Measurements from ENCODE around the gene MALL. TPM values are rescaled to one million over a fixed set of nuclear protein-coding genes. Genes with fewer than 3 reads are reported as not detected.

Gene MALL
- polyA plus RNA-seq, 2 of the 4 experiments (the other 2 are of a cell fraction): 77.8 to 123 TPM

GRCh38 chr2:110134025-110134424, 18.4 kb upstream of the MALL start:
- H3K9me3 ChIP-seq: 0 out of 3 replicates have a peak, but pooled peaks cover 12% of the 10 kb centered on the region
- H3K27ac ChIP-seq: no peak overlapping the region
- POLR2A ChIA-PET: no interaction called here
- TF ChIP-seq PBX3 (IDR thresholded peaks at IDR 0.05): no peak
- no peak for TF ChIP-seq NFE2L2 (conservative IDR thresholded peaks at IDR 0.05; ENCODE audit: low read length)
- no peak for TF ChIP-seq SMC3 (IDR thresholded peaks at IDR 0.05)
- TF ChIP-seq REST (IDR thresholded peaks at IDR 0.05): no peak
- no peak for TF ChIP-seq HMGXB4 (CRISPR knock-in tag; IDR thresholded peaks at IDR 0.05; ENCODE audit: borderline replicate concordance)
- no peak for TF ChIP-seq KDM1A (IDR thresholded peaks at IDR 0.05; ENCODE audit: low read depth)
- no peak for TF ChIP-seq ZNF302 (CRISPR knock-in tag; IDR thresholded peaks at IDR 0.05)
- no peak for TF ChIP-seq HOXB13 (CRISPR knock-in tag; IDR thresholded peaks at IDR 0.05; ENCODE audit: low read depth)
- TF ChIP-seq ZFP36 (IDR thresholded peaks at IDR 0.05; ENCODE audit: borderline replicate concordance, partially characterized antibody): no peak
- no peak for TF ChIP-seq MAZ (IDR thresholded peaks at IDR 0.05; ENCODE audit: borderline replicate concordance, low read depth, low read length)
- TF ChIP-seq MYC (IDR thresholded peaks at IDR 0.05; ENCODE audit: borderline replicate concordance, low read length): no peak
- TF ChIP-seq RCOR1 (IDR thresholded peaks at IDR 0.05; ENCODE audit: low read depth, low read length): no peak
- TF ChIP-seq BCL3 (IDR thresholded peaks at IDR 0.05): no peak
- TF ChIP-seq CBX8 (IDR thresholded peaks at IDR 0.05): no peak
- TF ChIP-seq POLR2A (IDR thresholded peaks at IDR 0.05; ENCODE audit: low read length): no peak
- TF ChIP-seq FOXS1 (CRISPR knock-in tag; IDR thresholded peaks at IDR 0.05): no peak
- no peak for TF ChIP-seq GATA3 (IDR thresholded peaks at IDR 0.05; ENCODE audit: borderline replicate concordance)
- TF ChIP-seq ESRRA (IDR thresholded peaks at IDR 0.05; ENCODE audit: borderline replicate concordance, low read length): no peak
- no peak for TF ChIP-seq HEYL (CRISPR knock-in tag; IDR thresholded peaks at IDR 0.05)
- DNase-seq (ENCODE audit: low read depth in 1 of 2, low spot score in 1 of 2) (no peak), ATAC-seq (no peak), FAIRE-seq (no peak)
- no peak overlapping the region for H3K4me3 ChIP-seq
- CTCF ChIA-PET: no interaction called here
- no peak overlapping the region for H3K4me2 ChIP-seq
- H3K4me1 ChIP-seq: no peaks in the 10 kb centered on the region

GRCh38 chr2:110131166-110131565, 15.5 kb upstream of the MALL start:
- DNase-seq (ENCODE audit: low read depth in 1 of 2, low spot score in 1 of 2) (no peak), ATAC-seq (no peak), FAIRE-seq (no peak)
- no peak overlapping the region for H3K4me2 ChIP-seq
- ChIA-PET CTCF (interaction anchor here (0.8 to 1.0 kb wide), 2 partner anchors 10 to 15 kb away, joined by 3 to 6 read pairs; partner anchors contain the start of gene MALL), POLR2A (no interaction called here)
- H3K9me3 ChIP-seq: 0 out of 3 replicates have a peak, but pooled peaks cover 12% of the 10 kb centered on the region
- no peak overlapping the region for H3K4me3 ChIP-seq
- no peaks in the 10 kb centered on the region for H3K4me1 ChIP-seq
- 68% methylated on average over 2 of the region's 2 CpGs for WGBS (ENCODE audit: missing lambda C conversion rate)
- H3K27ac ChIP-seq: no peak overlapping the region
- TF ChIP-seq TFCP2L1 (CRISPR knock-in tag; IDR thresholded peaks at IDR 0.05) (no peak), ZSCAN20 (CRISPR knock-in tag; IDR thresholded peaks at IDR 0.05) (no peak), NPAS2 (CRISPR knock-in tag; IDR thresholded peaks at IDR 0.05; ENCODE audit: borderline replicate concordance) (no peak), RAD21 (conservative IDR thresholded peaks at IDR 0.05 in 1 of 2, IDR thresholded peaks at IDR 0.05 in 1 of 2) (no peak), MAZ (IDR thresholded peaks at IDR 0.05; ENCODE audit: borderline replicate concordance, low read depth, low read length) (no peak), E2F6 (IDR thresholded peaks at IDR 0.05; ENCODE audit: borderline replicate concordance, low read depth) (no peak), MYC (IDR thresholded peaks at IDR 0.05; ENCODE audit: borderline replicate concordance, low read length) (no peak), HOXB5 (CRISPR knock-in tag; IDR thresholded peaks at IDR 0.05) (no peak), TP53 (CRISPR knock-in tag; IDR thresholded peaks at IDR 0.05) (no peak), RCOR1 (IDR thresholded peaks at IDR 0.05; ENCODE audit: low read depth, low read length) (no peak), FOSL2 (IDR thresholded peaks at IDR 0.05) (no peak), FOSL2 (CRISPR knock-in tag; IDR thresholded peaks at IDR 0.05) (no peak), JUNB (IDR thresholded peaks at IDR 0.05) (no peak), ELK1 (IDR thresholded peaks at IDR 0.05; ENCODE audit: low read depth, low read length) (no peak), ZNF302 (CRISPR knock-in tag; IDR thresholded peaks at IDR 0.05) (no peak)

All from A549 (cell line).